Spleen (tissue), 7 donors: ENCODE measurements around the gene COL1A2.

Experiments
- CTCF ChIP-seq, 11 experiments: fragments of 200-600 bp in 7 of 11; fragments of 450-650 bp in 4 of 11; sonication (generic) in 4 of 11; IDR thresholded peaks in 8 of 11; conservative IDR thresholded peaks in 3 of 11; 1 replicate in 7 of 11; 2 replicates in 4 of 11; pipeline versions ENCODE4 v1.4.0 to v1.8.0; 2016 to 2021; ENCODE audit warnings: antibody characterized with exemption in 11 of 11, inconsistent platforms in 4 of 11, mild to moderate bottlenecking in 1 of 11
- POLR2A ChIP-seq, 3 donors: fragments of 450-650 bp; IDR thresholded peaks; one replicate each; pipeline ENCODE4 v1.5.1; 2017; ENCODE audit warnings: antibody characterized with exemption in 3 of 3, mild to moderate bottlenecking in 1 of 3
- donor health status: DM: no; HTN: no; CAD: no; lungs with moderate emphysema.
- donor health status: DM: no; HTN: no; CAD: no.
- donor health status: DM: no; HTN: no; CAD: no.

GRCh38 chr7:94412762-94413322 is 18.1 kb downstream of the COL1A2 start:
- no peak for TF ChIP-seq CTCF (IDR thresholded peaks at IDR 0.05 in 8 of 11, conservative IDR thresholded peaks at IDR 0.05 in 3 of 11)
- TF ChIP-seq POLR2A (IDR thresholded peaks at IDR 0.05): no peak
